ENCODE data around the gene GRK5.

DNA sequence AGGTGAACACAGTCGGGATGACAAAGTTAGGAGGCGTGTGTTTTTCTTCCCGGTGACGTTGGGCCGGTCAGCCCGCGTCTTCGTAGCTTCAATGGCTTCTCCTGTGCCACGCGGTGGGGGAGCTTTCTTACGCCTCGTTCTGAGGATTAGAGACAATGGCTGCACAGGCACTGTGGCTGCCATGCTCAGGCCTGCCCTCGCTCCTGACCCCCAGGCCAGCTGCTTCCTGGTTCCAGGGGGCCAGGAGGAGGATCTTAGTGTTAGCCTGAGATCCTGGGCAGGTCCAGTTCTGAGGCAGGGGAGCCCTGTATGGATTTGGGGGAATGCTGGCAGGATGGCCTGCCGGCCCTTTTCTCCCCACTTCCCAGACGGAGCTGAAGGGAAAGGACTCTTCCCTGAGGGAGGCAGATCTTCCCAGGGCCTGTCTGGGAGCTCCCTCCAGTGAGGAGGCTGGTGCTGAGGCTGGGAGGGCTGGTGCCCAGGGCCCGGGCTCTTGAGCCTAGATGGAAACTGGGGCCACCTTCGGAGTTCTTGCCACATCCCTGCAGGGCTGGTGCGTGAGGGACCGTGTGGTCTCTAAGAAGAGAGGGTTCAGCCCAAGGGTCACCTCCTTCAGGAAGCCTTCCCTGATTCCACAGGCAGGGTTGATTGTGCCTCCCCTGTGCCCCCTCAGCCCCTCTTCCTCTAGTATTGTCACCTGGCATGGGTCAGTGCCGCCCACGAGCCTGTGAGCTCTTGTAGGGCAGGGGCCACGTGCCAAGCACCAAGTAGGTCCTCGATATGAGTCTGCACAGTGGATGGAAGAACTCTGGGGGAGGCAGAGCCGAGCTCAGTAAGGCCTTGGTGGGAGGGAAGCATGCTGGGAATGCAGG lies 101.4 kb downstream of the GRK5 start:
- no peak for TF ChIP-seq POLR2A (IDR thresholded peaks at IDR 0.05)
- TF ChIP-seq, protein P1, sequence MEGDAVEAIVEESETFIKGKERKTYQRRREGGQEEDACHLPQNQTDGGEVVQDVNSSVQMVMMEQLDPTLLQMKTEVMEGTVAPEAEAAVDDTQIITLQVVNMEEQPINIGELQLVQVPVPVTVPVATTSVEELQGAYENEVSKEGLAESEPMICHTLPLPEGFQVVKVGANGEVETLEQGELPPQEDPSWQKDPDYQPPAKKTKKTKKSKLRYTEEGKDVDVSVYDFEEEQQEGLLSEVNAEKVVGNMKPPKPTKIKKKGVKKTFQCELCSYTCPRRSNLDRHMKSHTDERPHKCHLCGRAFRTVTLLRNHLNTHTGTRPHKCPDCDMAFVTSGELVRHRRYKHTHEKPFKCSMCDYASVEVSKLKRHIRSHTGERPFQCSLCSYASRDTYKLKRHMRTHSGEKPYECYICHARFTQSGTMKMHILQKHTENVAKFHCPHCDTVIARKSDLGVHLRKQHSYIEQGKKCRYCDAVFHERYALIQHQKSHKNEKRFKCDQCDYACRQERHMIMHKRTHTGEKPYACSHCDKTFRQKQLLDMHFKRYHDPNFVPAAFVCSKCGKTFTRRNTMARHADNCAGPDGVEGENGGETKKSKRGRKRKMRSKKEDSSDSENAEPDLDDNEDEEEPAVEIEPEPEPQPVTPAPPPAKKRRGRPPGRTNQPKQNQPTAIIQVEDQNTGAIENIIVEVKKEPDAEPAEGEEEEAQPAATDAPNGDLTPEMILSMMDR (IDR thresholded peaks at IDR 0.05), result no peak
